HEK293T (cell line): Measurements from ENCODE around the gene PIK3CD.

Experiments used
- ARNT ChIP-seq: fragments of 450-650 bp; IDR thresholded peaks from 2 replicates; pipeline ENCODE4 v1.6.1; 2017; ENCODE audit warnings: mild to moderate bottlenecking
- BHLHE40 ChIP-seq: fragments of 450-650 bp; IDR thresholded peaks from 2 replicates; pipeline ENCODE4 v1.6.1; 2016; ENCODE audit warnings: mild to moderate bottlenecking, moderate library complexity, borderline replicate concordance
- CTBP1 ChIP-seq: fragments of 450-650 bp; IDR thresholded peaks from 2 replicates; pipeline ENCODE4 v1.6.1; 2016; ENCODE audit warnings: borderline replicate concordance
- ELF4 ChIP-seq: fragments of 450-650 bp; IDR thresholded peaks from 2 replicates; pipeline ENCODE4 v1.6.1; 2017; ENCODE audit warnings: antibody characterized with exemption
- FOXK2 ChIP-seq: fragments of 450-650 bp; IDR thresholded peaks from 2 replicates; pipeline ENCODE4 v1.6.1; 2016; ENCODE audit warnings: mild to moderate bottlenecking
- FOXM1 ChIP-seq: fragments of 450-650 bp; IDR thresholded peaks from 2 replicates; pipeline ENCODE4 v1.6.1; 2017; ENCODE audit warnings: mild to moderate bottlenecking, borderline replicate concordance
- L3MBTL2 ChIP-seq: fragments of 450-650 bp; conservative IDR thresholded peaks from 2 replicates; pipeline ENCODE4 v1.6.1; 2016; ENCODE audit warnings: mild to moderate bottlenecking
- LEF1 ChIP-seq: fragments of 450-650 bp; IDR thresholded peaks from 2 replicates; pipeline ENCODE4 v1.6.1; 2017; ENCODE audit warnings: mild to moderate bottlenecking, borderline replicate concordance
- NFRKB ChIP-seq: fragments of 450-650 bp; IDR thresholded peaks from 2 replicates; pipeline ENCODE4 v1.6.1; 2016; ENCODE audit warnings: mild to moderate bottlenecking, moderate library complexity
- SP1 ChIP-seq: fragments of 450-650 bp; IDR thresholded peaks from 2 replicates; pipeline ENCODE4 v1.6.1; 2017
- SUZ12 ChIP-seq: fragments of 450-650 bp; IDR thresholded peaks from 2 replicates; pipeline ENCODE4 v1.6.1; 2016; ENCODE audit warnings: mild to moderate bottlenecking
- TARDBP ChIP-seq: fragments of 450-650 bp; IDR thresholded peaks from 2 replicates; pipeline ENCODE4 v1.6.1; 2016

DNA sequence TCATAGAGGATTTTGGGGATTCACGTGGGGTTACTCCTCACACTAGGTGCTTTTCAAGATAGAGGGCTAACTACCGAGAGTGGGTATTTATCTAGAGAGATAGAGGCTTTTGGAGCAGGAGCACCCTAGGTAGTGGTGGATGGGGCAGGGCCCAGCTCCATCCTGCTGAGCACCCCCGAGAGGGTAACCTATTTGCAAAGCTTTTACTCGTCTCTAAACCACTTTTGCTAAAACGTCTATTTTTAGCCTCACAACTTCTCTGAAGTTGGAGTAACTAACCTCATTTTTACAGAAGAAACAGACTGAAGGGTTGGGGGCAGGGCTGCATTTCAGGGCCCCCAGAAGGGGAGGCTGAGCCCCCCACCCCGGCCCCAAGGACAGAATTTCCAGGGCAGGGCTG, 12.3 kb upstream of the PIK3CD start:
- TF ChIP-seq SP1, result no peak
- TF ChIP-seq ELF4, result no peak
- TF ChIP-seq SUZ12, result no peak
- no peak for TF ChIP-seq L3MBTL2
- TF ChIP-seq BHLHE40, result no peak
- no peak for TF ChIP-seq ARNT
- TF ChIP-seq TARDBP, result no peak
- TF ChIP-seq FOXK2, result no peak
- TF ChIP-seq NFRKB, result no peak
- TF ChIP-seq FOXM1, result no peak
- TF ChIP-seq CTBP1, result no peak
- no peak for TF ChIP-seq LEF1
